D341Med (cell line): ENCODE results near the gene MN1.
A peak's percentile ranks its signal among the peaks of the same experiment; 100 is the strongest.

Experiments
- DNase-seq: peaks from one replicate; pipeline ENCODE4 v3.0.0; 2012; ENCODE audit warnings: low spot score

MN1 gene

DNA sequence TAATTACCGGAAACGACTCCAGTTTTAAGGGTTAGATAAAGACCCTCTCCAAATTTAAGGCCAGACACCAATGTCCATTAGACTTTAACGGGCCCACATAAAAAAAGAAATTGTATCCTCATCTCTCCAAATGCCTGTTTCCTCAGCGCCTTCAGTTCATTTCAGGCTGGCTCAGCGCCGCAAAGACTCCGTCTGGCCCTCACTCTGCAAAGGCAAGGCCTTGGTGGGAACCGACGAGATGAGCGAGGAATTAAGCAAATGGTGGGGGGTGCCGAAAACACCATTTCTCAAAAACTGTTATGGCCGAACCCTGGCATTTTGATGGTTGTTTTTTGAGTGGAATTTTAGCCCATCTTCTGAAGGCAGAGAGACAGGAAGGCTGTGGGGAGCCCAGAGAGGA lies 15.7 kb downstream of the MN1 start:
- no peak for DNase-seq

DNA sequence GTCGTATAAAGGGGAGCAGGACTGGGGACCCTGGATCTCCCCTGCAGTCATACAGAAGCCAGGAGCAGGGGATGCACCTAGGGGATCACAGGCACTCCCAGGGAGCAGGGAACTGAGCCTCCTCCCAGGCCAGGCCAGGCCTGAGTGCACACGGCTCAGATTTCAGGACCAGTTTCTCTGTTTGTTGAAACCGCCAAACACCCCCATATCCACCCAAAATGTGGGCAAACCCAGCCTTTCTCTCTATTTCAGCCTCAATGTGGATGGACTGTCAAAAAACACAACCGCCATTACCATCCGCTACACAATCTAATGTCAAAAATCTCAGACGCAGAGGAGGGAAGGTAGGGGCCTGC lies 17.5 kb downstream of the MN1 start:
- no peak for DNase-seq

DNA sequence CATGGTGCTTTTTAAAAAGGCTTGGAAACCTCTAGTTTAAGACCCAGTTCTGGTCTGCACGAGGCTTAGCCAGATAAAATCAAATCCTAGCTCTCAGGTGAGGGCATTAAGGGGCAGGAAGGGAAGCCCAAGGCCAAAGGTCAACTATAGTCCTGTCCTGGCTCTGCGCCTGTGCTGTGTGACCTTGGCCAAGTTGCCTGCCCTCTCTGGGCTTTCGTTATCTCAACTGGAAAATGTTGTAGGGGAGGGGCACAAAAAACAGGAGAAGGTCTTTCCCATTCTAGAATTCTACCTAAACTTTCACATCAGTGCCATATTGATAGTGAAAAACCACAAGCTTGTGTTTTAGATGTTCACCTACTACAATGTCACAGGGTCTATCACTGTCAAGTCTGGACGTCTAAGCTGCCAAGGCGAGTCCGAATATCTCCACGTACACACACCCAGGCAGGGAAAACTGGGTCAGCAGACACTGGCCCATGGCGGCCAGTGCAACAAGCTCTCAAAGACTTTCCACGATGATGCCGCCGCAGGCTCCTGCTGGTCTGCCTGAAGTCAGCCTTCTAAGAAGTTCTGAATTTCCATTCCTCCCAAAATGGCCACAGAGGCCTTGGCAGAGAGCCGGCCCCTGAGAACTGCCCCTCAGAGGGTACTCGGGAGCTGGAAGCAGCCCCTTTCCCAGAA lies 18.0 kb downstream of the MN1 start:
- DNase-seq = no peak

DNA sequence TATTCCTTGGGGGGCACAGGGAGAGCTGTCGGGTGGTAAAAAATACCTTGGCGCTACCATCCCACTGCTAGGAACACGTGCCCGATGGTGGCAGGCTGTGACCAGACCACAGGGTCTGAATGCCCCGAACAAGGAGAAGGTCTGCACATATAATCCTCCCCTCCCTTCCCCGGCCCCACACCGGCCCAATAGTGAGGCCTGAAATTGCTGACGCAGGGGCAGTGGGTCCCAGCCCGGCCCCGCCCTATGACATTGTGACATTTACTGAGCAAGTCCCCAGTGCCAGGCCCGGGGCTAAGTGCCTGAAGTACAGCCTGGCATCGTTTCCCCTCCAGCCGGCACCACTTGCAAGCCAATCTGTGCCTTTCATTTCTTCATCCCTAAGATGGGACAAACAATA lies 19.5 kb downstream of the MN1 start:
- DNase-seq = no peak

DNA sequence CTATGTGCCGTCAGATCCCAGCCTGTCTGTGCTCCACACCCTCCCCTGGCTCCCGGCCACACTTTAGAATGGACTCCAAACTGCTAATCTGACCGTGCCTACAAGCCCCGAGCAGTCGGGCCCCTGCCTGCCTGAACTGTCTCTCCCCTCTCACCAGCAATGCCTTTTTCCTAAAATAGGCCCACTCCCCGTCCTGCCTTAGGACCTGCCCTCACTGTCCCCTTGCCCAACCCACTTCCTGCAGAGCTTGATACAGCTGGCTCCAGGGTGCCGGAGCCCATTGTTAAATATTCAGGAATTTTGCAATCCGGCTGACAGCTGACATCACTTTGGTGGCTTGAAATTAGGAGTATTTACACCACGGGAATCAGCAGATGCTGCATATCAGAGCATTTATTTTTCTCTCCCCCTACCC lies 21.4 kb downstream of the MN1 start:
- no peak for DNase-seq

DNA sequence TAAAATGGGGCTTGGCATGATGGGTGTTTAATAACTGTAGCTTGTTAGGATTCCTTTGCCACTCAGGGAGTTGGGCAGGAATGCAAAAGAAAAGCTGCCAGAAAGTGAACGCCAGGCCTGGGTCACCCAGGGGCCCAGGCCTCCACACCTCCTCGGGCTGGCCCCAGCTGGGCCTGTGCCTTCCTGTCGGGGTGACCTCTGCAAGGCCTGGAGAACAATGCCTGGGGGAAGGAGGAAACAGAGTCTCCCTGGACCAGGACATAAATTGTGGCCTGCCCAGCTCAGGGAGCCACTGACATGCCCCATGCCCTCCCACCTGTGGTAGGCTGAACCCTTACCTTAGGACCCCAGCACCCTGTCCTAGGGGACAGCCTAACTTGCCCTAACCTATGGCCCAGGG lies 21.9 kb downstream of the MN1 start:
- no peak for DNase-seq

DNA sequence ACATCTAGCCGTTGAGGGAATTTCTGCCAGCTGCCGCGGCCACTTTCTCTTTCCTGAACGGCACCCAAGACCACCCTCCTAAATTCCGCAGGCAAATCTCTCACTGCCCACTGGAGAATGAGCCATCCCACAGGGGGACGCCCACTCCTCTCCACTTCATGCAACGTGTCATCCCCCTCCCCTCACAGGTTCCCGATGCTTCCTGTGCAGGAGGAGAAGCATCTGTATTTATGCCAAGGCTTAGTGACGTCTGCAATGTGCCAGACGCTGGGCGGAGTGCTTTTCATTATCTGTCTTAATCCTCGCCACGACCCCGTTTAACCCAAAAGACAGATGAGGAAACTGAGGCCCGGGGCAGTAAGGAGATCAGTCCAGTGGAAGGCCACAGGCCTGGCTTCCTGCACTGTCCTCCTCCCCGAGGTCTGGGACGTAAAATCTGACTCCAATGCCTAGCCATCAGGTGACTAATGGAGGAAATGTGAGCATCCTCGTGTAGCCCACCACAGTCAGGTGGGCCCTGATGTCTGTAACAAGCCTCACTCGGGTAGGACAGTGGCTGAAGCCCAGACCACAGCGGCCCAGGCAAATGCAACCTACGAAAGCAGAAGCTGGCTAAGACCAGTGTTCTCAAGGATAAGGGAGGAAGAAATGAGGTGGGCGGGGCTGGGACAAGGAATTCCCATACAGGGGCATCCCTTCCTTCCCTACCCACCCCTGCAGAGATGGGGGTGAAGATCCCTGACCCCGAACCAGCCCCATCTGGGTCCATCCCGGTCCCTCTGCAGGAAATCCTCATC lies 23.1 kb downstream of the MN1 start:
- DNase-seq = peak; percentile 69

DNA sequence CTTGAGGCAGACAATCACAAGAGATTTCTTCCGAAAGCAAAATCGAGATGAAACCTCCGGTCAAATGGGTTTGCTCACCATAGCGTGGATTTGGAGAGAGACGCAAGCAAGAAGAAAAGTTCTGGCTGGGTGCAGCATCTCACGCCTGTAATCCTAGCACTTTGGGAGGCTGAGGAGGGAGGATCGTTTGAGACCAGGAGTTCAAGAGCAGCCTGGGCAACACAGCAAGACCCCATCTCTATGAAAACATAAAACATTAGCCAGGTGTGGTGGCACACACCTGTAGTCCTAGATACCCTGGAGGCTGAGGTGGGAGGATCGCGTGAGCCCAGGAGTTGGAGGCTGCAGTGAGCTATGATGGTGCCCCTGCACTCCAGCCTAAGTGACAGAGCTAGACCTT lies 24.4 kb downstream of the MN1 start:
- no peak for DNase-seq

DNA sequence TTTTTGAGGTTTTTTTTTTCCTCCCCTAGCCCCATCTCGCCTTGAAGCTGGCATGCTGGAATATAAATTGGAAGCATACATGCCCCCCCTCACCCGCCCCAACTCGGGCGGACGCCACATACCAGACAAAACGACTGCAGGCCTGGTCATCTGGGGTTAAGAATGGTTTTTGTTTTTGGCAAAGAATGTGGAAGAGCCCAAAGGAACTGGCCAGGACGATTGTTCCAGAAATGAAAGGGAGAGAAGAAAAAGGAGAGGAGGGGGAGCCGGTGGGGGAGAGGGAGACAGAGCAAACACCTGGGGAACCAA lies 25.0 kb downstream of the MN1 start:
- no peak for DNase-seq

DNA sequence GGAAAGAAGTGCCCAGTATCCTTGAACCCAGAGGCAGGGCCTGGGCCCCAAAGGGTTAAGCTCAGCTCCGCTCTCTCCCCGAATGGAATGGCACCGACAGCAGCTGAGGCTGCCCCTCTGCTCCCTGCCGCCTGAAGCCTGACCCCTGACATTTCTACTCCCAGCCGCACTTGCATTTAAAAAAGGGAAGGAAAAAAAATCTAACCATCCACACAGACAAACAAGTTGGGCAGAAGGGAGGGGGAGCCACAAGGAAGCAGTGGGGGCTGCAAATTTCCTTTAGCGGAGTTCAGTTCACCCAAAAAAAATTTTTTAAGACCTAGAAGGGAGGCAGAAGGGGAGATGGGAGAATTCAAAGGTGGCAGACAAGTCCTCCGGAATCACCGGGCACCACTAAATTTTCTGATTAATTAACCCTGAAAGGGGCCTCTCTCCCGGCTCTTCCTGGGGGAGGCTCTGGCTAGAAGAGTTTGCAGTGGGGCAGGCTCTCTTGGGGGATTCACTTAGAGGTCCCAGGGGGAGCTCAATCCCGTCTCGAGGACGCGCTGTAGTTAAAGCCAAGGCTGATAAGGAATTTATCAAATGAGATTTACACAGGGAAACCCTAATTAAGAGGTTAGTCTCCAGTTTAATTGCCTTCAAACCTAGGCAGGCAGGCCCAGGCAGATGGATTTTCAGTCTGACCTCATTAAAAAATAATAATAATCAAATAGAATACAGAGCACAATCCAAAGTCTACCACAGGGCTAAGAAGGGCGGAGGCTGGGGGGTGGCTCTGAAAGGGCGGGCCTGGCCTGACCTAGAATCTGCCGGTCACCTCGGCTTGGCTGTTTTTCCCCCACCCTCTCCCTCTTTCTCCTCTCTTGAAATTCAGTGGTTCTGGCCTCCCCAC lies 25.6 kb downstream of the MN1 start:
- DNase-seq = peak; percentile 82

DNA sequence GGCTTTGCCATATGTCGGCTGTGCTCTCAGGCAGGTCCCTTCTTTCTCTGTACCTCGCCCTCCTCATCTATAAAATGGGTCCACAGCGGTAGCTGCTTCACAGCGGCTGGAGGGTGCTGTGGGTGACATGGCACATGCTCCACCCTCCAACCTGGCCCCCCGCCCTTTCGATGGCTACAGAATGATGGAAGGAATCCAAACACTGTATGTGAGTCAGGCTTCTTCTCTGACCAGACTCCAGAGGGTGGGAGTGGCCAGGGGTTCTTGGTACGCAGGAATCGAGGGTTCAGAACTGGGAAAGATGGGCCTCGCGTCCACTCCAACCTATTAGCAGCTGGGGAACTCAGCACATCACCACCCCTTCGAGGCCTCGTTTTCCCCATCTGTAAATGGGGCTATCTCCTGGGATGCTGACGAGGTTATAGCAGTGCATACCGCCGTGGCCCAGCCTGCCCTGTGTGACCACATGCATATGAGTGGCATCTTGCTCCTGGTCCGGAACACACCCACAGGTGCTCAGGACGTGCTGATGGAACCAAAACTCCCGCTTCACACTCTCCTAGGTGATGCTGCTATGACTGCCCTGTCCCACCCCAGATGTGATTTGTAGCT lies 26.4 kb downstream of the MN1 start:
- no peak for DNase-seq

DNA sequence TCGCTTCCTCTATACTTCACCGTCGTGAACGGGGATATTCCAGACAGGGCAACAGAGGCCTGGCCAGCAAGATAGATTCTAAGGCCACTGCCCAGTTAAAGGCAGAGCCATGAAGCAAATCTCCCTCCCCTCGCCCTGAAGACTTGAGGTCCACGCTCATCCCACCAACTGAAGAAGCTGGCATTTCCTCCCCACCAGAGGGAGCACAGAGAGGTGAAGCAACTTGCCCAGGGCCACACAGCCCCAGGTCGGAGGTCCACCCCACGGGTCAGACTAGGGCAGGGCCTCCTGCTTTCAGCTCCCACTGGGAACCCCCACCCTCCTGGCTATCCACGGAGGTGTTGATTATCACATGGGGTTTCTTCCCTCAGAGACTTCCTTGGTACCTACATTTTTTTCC lies 27.4 kb downstream of the MN1 start:
- no peak for DNase-seq

DNA sequence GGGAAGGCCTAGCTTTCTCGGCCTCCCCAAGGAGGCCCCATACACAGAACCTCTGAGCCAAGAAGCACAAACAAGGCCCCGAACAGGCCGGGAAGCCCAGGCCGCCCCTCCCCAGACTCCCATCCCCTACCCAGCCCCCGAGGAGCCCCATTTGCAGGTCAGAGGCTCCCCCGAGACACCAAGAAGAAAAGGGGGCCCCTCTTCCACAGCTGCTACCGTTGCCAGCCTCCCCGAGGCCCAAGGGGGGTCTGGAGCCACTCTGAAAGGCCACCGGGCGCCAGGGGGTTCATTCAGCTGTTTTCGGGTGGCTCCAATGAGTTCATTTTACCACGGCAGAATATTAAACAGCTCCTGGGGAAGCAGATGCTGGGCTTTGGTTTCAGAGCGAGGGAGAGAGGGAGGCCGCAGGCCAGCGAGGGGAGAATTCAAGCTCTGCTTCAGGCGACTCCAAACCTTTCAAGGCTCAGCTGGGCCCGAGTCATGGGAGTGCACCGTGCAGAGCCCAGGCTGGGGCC lies 28.5 kb downstream of the MN1 start:
- no peak for DNase-seq

DNA sequence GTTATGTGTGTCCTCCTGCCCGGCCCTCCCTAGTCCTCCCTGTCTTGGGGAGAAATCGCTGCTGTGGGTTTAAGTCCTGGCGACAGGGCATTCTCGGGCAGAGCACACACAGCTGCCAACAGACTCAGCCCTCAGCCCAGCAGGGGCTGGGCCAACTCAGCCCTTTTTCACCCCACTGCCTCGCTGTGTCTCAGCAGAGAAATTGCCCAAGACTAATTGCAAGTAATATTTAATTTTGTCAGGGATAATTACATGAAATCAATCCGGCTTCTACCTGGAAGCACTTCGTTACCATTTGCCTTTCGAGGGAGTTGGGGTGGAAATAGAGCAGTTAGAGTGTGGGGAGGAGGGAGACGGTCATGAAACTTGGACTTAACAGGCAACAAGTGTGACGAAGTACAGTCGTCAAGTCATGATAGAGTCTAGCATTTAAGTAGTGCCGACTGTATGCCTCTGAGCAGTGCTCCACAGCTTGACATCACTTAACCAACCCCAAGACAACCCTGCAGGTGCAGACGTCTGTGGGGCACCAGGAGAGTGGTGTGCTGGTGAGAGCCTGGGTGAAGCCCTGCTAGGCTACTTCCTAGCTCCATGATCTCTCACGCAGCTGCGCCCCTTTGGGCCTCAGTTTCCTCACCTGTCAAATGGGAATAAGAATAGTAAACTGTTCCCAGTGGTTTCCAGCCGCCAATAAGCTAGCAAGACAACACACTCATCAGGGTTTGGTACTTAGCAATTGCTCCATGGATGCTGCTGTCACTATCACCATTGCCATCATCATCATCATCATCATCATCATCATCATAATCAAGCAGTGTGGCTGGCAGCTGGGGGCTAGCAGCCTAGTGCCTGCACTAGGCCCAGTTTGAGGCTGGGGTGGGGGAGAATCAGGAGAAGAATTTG lies 29.2 kb downstream of the MN1 start:
- DNase-seq = no peak

DNA sequence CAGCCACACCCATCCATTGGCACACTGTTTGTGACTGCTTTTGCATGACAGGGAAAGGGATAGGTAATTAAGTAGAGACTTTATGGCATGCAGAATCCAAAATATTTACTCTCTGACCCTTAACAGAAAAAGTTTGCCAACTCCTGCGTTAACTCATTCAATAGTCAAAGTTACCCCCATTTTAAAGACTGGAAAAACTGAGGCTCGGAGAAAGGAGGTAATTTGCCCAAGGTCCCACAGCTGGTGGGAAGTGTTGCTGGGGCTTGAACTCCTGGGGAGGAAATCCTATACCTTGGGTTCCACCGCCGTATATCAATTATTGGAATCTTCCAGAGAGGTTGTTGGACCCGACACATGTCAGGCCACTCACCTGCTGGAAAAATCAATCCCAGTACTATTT lies 29.9 kb downstream of the MN1 start:
- DNase-seq = no peak

DNA sequence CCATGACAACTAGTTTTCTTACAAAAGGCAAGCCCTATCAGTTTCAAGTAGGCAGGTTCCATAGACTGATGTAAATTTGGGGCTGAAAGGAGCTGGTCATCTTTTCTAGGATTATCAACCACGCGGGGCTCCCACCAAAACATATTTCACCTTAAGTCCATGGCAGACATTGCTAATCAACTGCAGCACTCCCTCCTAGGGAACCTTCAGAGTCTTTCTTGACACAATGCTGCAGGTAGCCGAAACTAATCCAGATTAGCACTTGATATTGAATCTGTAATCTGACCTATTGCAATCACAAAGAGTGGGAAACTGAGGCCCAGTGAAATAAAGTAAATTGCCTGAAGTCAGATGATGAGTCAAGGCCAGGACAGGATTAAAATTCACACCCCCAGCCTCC lies 32.5 kb downstream of the MN1 start:
- no peak for DNase-seq

DNA sequence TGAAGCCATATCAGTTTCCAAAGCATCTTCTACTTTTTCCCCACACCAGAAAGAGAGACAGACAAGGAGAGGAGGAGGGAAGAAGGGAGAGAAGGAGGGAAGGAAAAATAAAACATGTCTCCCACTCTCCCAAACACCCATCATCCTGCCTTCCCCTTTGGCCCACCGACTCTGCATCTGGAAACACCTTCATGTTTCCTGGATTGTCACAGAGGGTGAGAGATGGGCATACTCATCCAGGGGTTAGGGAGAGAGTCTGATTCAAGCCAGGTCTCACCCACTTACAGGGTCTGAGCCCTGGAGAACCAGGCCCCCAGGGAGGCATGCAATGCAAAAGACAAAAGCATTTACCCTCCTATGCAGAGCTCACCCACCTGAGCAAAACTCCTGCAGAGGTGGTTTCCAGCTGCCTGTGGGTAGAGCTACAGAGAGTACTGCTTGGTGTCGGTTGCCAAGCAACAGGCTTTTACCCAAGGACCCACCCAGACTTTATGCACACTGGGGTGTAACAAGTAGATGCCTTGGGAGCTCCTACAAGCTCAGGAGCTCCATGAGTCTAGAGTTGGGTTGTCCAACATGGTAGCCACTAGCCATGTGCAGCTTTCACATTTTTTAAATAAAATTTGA lies 33.4 kb downstream of the MN1 start:
- no peak for DNase-seq

DNA sequence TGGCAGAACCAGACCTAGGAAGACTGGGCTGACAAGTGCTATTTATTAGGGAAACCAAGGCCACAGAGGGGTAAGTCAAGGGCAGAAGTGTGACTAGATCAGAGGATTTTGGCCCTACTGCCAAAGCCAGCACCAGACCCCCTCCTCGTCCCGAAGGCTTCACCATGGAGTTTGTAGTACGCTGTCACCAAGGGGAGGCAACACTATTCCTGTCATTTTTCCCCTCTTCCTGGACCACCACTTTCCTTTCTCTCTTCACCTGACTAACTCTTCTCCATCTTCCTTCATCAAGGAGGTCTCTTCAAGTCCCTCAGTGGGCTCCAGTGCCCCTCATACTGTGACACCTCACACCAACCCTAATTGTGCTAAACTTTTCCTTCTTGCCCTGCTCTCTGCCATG lies 34.9 kb downstream of the MN1 start:
- DNase-seq = no peak

DNA sequence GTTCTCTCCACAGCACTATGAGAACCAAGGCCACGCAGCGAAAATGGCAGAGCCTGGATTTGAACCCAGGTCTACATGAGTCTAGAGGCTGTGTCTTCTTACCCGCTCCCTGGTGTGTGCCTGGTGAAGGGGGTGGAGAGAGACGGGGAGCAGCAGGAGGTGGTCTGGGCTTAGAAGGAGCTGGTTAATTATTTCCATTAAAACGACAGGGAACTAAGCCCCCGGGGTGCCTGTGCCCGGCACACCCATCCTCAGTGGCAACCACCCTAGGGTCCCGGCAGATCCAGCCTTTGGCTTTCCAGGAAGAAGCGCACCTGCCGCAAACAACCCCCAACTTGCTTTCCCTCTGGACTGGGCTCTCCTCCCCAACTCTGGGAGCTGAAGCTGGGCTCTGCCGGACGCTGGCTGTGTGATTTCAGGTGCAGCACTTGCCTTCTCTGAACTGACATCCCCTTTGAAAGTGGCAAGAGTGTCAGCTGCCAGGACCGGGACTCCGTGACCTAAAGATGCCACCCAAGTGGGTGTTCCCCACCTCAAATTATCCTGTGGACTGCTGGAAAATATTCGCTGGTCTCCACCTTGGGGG lies 35.8 kb downstream of the MN1 start:
- DNase-seq = no peak

DNA sequence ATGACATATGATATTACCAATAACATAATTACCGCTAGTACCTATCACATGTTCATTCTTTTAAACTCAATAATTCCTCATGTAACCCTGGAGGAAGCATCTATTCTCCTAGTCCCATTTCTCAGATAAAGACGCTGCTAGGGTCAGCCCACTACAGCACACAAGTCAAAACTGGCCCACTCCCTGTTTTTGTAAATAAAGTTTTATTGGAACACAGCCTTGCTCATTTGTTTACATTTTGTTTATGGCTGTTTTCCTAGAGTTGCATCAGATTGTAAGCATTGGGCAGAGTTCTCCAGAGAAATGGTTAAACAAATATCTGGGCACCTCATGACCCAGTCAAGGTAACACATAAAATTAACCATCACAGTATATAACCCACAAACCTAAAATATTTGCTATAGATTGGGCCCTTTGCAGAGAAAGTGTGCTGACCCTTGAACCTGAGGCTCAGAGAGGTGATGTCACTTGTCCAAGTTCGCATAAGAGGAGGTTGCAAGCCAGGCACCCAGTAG lies 36.8 kb downstream of the MN1 start:
- no peak for DNase-seq
